Stimulated activated CD4-positive, alpha-beta T cell treated with anti-CD3 and anti-CD28 coated beads, Interleukin-15, amount 100 ng/mL, for 24 hours (primary cell): ENCODE data around the gene STX17.
"Not testable (repeated sequence)": the region's sequence is repeated elsewhere in the genome, so short reads cannot be mapped to it uniquely, and the experiment has no call there.

Source experiments
- DNase-seq: peaks from one replicate; pipeline ENCODE4 v3.0.0-alpha.2; 2020

STX17 gene

GRCh38 chr9:99977033-99977792 lies 70.8 kb downstream of the STX17 start:
- no peak for DNase-seq

DNA sequence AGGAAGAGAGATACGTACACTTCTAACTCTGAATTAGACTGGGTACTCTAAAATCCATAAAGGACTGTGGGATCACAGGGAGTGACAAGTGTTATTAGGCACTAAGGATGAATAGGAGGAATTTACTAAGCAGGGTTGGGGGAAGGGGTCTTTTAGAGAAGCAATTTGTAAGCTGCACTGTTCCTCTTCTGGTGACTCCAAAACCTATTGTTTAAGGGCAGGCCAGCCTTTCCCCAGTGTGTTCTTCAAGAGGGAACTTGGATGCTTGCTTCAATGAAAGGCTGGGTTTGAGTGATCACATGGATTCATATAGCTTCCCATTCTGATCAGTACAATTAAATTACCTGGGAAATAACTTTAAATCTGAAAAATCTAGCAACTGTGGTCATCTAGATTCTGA lies 71.8 kb downstream of the STX17 start:
- no peak for DNase-seq

DNA sequence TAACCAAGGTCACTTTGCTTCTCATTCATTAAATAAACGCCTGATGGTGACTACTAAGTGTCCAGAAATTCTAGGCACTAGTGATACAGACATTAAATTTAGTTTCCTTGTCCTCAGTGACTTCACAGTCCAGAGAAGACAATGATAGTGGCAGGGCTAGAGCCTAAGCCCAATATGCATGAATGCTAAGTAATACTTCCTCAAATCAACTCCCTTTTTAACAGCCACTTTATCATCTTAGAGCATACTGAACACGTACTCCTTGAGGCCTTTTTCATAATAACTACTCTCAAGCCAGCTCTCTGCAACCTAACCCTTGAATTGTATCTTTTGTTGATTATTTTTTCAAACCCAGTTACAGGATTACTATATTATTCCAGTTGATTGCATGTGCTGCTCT lies 74.1 kb downstream of the STX17 start:
- no peak for DNase-seq

GRCh38 chr9:99986642-99987041 lies 80.2 kb downstream of the STX17 start:
- no peak for DNase-seq

- not testable (repeated sequence) for DNase-seq
These were observed 84.1 kb downstream of the STX17 start for GRCh38 chr9:99990508-99990907.

DNA sequence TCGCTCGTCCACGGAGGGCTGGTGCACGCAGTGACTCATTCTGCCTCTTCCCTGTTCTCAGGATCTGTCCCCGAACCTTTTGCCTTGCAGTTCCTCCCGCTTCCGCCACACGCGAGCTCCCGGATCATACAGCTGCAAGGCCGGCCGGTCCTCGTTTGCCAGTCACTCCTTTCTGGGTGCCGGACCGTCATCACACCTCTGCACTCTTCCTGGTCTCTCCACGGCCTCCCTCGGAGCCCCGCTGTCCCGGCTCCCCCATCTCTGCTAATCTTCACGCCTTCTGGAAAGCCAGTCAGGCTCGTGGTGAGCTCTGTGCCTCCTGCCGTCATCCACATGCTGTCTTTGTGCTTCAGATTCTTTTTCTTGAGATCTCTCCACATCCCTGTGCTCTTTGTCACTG lies 91.8 kb downstream of the STX17 start:
- DNase-seq, result no peak

DNA sequence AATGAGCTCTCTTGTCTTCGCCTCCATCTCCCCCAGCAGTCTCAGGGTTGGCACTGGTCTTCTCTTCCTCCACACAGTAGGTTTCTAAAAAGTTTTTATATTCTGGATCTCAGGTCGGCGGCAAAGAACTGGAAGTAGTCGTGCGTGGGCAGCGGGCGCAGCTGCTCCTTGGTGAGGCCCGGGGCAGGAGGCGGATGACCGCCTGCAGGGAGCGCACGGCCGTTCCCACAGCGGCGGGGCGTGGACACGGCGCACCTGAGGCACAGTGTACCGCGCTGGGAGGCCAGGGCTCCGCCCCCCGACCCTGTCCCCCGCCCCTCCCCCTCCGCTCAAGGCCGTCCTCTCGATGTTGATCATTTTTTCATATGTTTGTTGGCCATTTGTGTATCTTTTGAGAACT lies 92.4 kb downstream of the STX17 start:
- no peak for DNase-seq

DNA sequence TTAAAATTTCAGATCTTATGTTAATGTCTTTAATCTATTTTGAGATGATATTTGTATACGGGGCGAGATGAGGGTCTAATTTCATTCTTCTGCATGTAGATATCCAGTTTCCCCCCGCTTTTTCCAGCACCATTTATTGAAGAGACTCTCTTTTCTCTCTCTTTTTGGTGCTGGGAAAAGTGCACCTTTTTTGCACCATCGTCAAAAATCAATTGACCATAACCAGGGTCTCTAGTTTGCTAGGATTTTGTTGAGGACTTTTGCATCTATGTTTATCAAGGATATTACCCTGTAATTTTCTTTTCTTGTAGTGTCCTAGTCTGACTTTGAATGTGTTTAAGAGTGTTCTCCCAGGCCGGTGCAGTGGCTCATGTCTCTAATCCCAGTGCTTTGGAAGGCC lies 93.3 kb downstream of the STX17 start:
- no peak for DNase-seq

- peak; percentile 55 for DNase-seq
These were observed 104.7 kb downstream of the STX17 start for GRCh38 chr9:100011062-100011681.

DNA sequence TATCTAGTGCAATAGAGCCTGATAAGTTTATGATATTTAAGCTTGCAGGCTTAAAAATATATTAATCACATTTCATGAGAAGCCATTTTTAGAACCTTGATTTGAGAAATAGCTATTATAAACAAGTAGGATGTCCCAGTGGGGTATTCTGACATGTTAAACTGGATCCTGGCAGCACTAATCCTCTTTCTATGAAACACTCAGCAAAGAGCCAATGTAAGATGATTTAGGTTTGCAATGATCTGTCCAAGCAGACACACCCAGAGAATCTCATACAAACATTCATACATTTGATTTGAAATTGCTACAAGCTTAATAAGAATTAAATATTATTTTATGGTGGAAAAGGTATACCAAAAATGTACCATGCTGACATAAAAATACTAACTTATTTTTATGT lies 105.8 kb downstream of the STX17 start:
- no peak for DNase-seq

DNA sequence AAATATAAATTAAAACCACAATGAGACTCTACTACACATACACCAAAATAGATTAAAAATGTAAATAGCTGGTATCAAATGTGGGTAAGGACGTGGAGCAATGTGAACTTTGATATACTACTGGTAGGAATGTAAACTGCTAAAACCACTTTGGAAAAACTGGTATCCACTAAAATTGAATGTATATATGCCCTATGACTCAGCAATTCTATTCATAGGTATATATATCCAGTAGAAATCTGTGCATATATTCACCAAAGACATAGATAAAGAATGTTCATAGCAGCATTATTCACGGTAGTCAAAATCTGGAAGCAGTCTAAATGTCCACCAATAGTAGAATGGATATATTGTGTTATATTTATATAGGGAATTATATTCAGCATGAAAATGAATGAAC lies 107.1 kb downstream of the STX17 start:
- no peak for DNase-seq

GRCh38 chr9:100014846-100015245 lies 108.4 kb downstream of the STX17 start:
- DNase-seq, result no peak

DNA sequence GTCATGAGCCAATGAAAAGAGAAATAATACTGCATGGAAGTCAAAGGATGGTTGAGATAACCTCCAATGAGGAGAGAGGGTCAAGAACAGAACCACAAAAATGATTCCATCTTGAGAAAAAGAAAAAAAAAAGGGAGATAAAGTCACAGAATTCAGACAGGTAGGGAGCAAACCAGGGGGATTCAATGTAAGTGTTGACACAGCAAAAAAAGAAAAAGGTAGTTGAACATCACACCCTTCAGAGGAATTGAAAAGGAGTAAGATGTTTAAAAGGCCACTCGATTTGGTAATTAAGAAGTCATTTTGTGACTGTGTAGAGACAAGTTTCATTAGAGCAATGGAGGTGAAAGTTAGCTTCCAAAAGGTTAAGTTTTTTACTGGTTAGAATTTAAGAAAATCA lies 113.1 kb downstream of the STX17 start:
- no peak for DNase-seq
